Cardiac fibroblast (primary cell): Measurements from ENCODE around the gene FCHO2.

Experiments
- DNase-seq, 2 donors: peaks; one replicate each; pipeline versions ENCODE4 v3.0.0 to v3.0.0-alpha.2; 2010; ENCODE audit warnings: low read depth in 2 of 2
- H3K4me3 ChIP-seq, 2 donors: replicated peaks in 1 of 2; 1 replicate in 1 of 2; 2 replicates in 1 of 2; pipeline ENCODE4 v1.5.1; 2011; ENCODE audit warnings: low read depth in 2 of 2, low read length in 2 of 2, mild to moderate bottlenecking in 2 of 2, moderate library complexity in 1 of 2
- TF ChIP-seq, protein P1 (sequence below): IDR thresholded peaks from one replicate; pipeline ENCODE4 v1.5.1; 2011; ENCODE audit warnings: low read depth, mild to moderate bottlenecking, low read length, inconsistent platforms

The FCHO2 gene

DNA sequence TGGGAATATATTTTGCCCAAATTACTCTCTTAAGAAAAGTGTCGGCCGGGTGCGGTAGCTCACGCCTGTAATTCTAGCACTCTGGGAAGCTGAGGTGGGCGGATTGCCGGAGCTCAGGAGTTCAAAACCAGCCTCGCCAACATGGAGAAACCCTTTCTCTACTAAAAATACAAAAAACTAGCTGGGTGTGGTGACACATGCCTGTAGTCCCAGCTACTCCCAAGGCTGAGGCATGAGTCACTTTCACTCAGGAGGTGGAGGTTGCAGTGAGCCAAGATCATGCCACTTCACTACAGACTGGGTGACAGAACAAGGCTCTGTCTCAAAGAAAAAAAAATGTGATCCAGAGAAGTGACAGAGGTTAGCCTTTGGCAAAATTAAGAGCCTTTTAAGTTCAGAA, 138.1 kb downstream of the FCHO2 start:
- peak; percentile 31 to 85 for DNase-seq
- no peak overlapping the region for H3K4me3 ChIP-seq
- TF ChIP-seq, protein P1, sequence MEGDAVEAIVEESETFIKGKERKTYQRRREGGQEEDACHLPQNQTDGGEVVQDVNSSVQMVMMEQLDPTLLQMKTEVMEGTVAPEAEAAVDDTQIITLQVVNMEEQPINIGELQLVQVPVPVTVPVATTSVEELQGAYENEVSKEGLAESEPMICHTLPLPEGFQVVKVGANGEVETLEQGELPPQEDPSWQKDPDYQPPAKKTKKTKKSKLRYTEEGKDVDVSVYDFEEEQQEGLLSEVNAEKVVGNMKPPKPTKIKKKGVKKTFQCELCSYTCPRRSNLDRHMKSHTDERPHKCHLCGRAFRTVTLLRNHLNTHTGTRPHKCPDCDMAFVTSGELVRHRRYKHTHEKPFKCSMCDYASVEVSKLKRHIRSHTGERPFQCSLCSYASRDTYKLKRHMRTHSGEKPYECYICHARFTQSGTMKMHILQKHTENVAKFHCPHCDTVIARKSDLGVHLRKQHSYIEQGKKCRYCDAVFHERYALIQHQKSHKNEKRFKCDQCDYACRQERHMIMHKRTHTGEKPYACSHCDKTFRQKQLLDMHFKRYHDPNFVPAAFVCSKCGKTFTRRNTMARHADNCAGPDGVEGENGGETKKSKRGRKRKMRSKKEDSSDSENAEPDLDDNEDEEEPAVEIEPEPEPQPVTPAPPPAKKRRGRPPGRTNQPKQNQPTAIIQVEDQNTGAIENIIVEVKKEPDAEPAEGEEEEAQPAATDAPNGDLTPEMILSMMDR = no peak

DNA sequence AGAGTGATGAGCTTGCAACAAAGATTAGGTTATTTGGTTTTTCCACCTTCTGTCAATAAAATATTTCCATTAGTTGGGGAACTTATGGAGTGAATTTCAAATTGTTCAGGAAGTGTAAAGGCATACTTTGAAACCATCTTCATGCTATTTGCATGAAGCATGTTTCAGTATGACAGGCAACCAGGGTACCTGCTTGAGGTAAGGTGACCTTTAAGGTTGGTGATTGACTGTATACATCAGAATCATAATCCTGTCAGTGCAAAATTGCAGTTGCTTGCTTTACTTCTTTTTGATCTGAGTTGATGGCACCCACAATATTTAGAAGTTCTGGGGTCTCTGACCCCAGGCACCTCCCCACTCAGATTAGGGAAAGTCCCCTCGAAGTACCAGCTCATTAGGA, 138.6 kb downstream of the FCHO2 start:
- H3K4me3 ChIP-seq = no peak overlapping the region
- DNase-seq = no peak
- TF ChIP-seq, protein P1 = no peak

- TF ChIP-seq, protein P1 = no peak
- DNase-seq = no peak
- H3K4me3 ChIP-seq = no peak overlapping the region
These were observed 139.9 kb downstream of the FCHO2 start for GRCh38 chr5:73095564-73096238.

DNA sequence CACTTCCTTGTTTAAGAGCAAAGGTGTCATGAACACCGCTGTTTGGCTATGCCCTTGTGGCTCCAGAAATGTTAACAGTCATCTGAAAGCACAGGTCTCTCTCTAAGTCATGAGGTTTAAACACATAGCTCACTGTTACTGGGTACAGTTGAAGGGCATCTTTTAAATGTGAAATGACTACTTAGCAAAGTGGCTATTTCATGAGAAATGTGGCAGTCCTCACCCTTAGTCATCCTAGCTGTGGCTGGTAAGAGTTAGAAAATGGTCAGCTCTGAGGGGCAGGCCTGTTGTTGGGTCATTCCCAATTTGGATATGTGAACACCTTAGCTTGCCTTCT, 140.4 kb downstream of the FCHO2 start:
- TF ChIP-seq, protein P1 = no peak
- H3K4me3 ChIP-seq = no peak overlapping the region
- no peak for DNase-seq

DNA sequence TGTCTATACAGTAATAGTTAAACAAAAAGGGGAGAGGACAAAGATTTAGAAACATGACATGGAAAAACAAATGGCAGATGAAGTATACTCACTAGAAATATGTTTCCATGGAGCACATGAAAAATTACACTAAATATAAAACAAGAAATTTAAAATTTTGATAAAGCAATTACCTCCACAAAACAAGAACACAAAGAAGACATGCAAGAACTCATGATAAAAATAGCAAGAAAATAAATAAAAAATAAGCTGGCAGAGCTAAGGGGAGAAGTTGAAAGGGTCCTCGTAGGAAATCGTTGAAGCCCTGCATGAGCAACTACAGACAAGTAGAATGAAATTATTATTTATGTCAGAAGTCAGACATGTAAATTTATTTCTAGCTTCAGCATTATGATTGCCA, 141.9 kb downstream of the FCHO2 start:
- H3K4me3 ChIP-seq = no peak overlapping the region
- DNase-seq = no peak
- TF ChIP-seq, protein P1 = no peak

GRCh38 chr5:73100109-73100508, 144.3 kb downstream of the FCHO2 start:
- no peak for DNase-seq
- no peak overlapping the region for H3K4me3 ChIP-seq
- TF ChIP-seq, protein P1 = no peak

DNA sequence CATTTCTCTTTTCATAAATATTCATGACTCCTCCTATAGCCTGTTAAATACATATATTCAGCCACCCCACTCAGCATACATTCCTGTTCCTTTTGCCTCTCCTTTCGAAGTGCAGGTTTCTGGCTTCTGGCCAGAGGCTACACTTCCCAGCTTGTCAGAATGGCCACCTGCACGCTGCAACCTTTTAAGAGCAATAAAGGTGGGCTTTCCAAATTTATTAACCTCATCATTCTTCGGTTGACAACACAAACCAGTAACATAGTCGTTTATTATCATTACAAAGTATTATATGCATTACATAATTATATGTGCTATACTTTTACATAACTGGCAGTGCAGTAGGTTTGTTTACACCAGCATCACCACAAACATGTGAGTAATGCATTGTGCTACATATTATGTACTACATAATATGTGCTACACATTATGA, 148.0 kb downstream of the FCHO2 start:
- H3K4me3 ChIP-seq = no peak overlapping the region
- no peak for DNase-seq
- TF ChIP-seq, protein P1 = no peak
